ENCODE measurements around the gene LUZP2. TPM values are rescaled to one million over a fixed set of nuclear protein-coding genes. Genes with fewer than 3 reads are reported as not detected.

The LUZP2 gene
- total and polyA plus RNA-seq, 9 of the 15 experiments (the other 6 are each of a cell fraction or from before 2014, with no cell fraction given) = not detected

DNA sequence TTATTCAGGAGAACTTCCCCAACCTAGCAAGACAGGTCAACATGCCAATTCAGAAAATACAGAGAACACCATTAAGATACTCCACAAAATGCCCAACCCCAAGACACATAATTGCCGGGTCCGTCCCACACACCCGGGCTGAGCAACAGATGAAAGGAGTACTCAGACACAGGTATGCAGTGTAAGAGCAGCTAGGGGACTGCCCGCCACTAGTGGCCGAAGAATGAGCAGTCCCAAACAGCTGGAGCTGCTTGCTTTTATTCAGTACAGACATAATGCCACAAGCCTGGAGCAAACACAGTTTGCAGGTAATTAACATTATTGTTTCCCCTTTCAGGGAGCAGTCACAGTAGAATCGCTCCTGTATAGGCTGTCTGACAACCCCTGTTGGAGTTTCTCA, 364.6 kb downstream of the LUZP2 start:
- no peak overlapping the region for H2AFZ ChIP-seq (ENCODE audit: low read depth, low read length)

More for the DNA sequence above, 364.6 kb downstream of the LUZP2 start:
- no peak for FAIRE-seq
- Histone ChIP-seq H3K4me1 (replicated peaks in 1 of 2; ENCODE audit: control insufficient read depth in 2 of 2, insufficient read depth in 2 of 2, low read length in 2 of 2) (no peaks in the 10 kb centered on the region), H3K4me2 (ENCODE audit: insufficient read depth, low read length) (no peak overlapping the region), H3K9me3 (replicated peaks; ENCODE audit: control insufficient read depth, insufficient read depth, low read depth, low read length) (no peaks in the 10 kb centered on the region), H3K27me3 (ENCODE audit: control insufficient read depth in 2 of 2, insufficient read depth in 2 of 2, low read length in 2 of 2) (no peaks in the 10 kb centered on the region), H4K20me1 (replicated peaks; ENCODE audit: control insufficient read depth, insufficient read depth, low read length) (no peaks in the 10 kb centered on the region), H3K27ac (ENCODE audit: extremely low read depth, low read depth, low read length) (no peak overlapping the region), H3K79me2 (ENCODE audit: control insufficient read depth, insufficient read depth, low read length) (no peaks in the 10 kb centered on the region), H3K4me3 (no peak overlapping the region), H3K36me3 (ENCODE audit: control insufficient read depth, insufficient read depth, low read length) (no peaks in the 10 kb centered on the region), H3K9ac (ENCODE audit: insufficient read depth in 1 of 2, low read depth in 2 of 2, low read length in 2 of 2) (no peak overlapping the region), H3K9me1 (ENCODE audit: control insufficient read depth, insufficient read depth, low read length) (no peaks in the 10 kb centered on the region)
- no peak for DNase-seq (ENCODE audit: extremely low read depth in 1 of 4, low spot score in 3 of 4)
- intact Hi-C loops (cut with micrococcal nuclease) (no loop called here), in situ Hi-C loops (cut with MboI) (no loop called here)
- ChIA-PET POLR2A (interaction anchor here (0.6 kb wide), 1 partner anchor 48 kb away, joined by 4 read pairs; no protein-coding TSS in a partner anchor), CTCF (ENCODE audit: low intra/inter-chr PET ratio) (no interaction called here)
- WGBS (ENCODE audit: insufficient coverage, low coverage, missing lambda C conversion rate) = 0% methylated on average over 6 of the region's 6 CpGs
- no TSS peak for BruUV-seq (replicated peaks)
- no peak for TF ChIP-seq HNRNPK (IDR thresholded peaks at IDR 0.05; ENCODE audit: low read depth, low read length, poor library complexity, severe bottlenecking)
- no peak for TF ChIP-seq SMARCA5 (IDR thresholded peaks at IDR 0.05)
- no peak for TF ChIP-seq BCOR (IDR thresholded peaks at IDR 0.05)
- TF ChIP-seq, protein P1, sequence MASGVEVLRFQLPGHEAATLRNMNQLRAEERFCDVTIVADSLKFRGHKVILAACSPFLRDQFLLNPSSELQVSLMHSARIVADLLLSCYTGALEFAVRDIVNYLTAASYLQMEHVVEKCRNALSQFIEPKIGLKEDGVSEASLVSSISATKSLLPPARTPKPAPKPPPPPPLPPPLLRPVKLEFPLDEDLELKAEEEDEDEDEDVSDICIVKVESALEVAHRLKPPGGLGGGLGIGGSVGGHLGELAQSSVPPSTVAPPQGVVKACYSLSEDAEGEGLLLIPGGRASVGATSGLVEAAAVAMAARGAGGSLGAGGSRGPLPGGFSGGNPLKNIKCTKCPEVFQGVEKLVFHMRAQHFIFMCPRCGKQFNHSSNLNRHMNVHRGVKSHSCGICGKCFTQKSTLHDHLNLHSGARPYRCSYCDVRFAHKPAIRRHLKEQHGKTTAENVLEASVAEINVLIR (CRISPR knock-in tag; IDR thresholded peaks at IDR 0.05) = no peak
- TF ChIP-seq BCLAF1 (IDR thresholded peaks at IDR 0.05; ENCODE audit: borderline replicate concordance in 1 of 2, control insufficient read depth in 1 of 2, low read depth in 2 of 2, low read length in 1 of 2) = no peak
- TF ChIP-seq GTF2A2 (tag; IDR thresholded peaks at IDR 0.05) = no peak
- TF ChIP-seq, protein P2, sequence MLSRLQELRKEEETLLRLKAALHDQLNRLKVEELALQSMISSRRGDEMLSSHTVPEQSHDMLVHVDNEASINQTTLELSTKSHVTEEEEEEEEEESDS (CRISPR knock-in tag; IDR thresholded peaks at IDR 0.05) = no peak
- no peak for TF ChIP-seq ZC3H8 (IDR thresholded peaks at IDR 0.05)
- no peak for TF ChIP-seq OTX1 (CRISPR knock-in tag; IDR thresholded peaks at IDR 0.05)
- no peak for TF ChIP-seq EP400 (IDR thresholded peaks at IDR 0.05)
- no peak for TF ChIP-seq RBM34 (IDR thresholded peaks at IDR 0.05; ENCODE audit: borderline replicate concordance, insufficient read depth, low read length)
- no peak for TF ChIP-seq TRIM24 (IDR thresholded peaks at IDR 0.05)
- TF ChIP-seq POLR3A (IDR thresholded peaks at IDR 0.05; ENCODE audit: borderline replicate concordance, extremely low read depth, insufficient read depth, insufficient read length) = no peak
- ATAC-seq = no peak
